Measurements from ENCODE around the gene YPEL1. TPM values are rescaled to one million over a fixed set of nuclear protein-coding genes. Genes with fewer than 3 reads are reported as not detected.

The YPEL1 gene
- total and polyA plus RNA-seq, 10 of the 15 experiments (the other 5 are each of a cell fraction or from before 2014, with no cell fraction given), result 0.13 to 5.0 (median 1.6) TPM

- Histone ChIP-seq H3K27ac (ENCODE audit: control insufficient read depth, insufficient read depth) (no peak overlapping the region), H2AFZ (ENCODE audit: control insufficient read depth, low read depth, low read length) (no peak overlapping the region), H3K9ac (ENCODE audit: control insufficient read depth, insufficient read depth, low read length) (no peak overlapping the region), H4K20me1 (ENCODE audit: control insufficient read depth, insufficient read depth) (no peaks in the 10 kb centered on the region), H3K4me2 (ENCODE audit: control insufficient read depth, insufficient read depth) (no peak overlapping the region), H3K27me3 (replicated peaks in 1 of 2; ENCODE audit: control insufficient read depth in 2 of 2, insufficient read depth in 2 of 2, low read length in 1 of 2) (no peaks in the 10 kb centered on the region), H3K4me1 (ENCODE audit: control insufficient read depth, insufficient read depth, low read length) (peaks cover 12% of the 10 kb centered on the region), H3K9me3 (replicated peaks; ENCODE audit: control insufficient read depth, insufficient read depth, low read length) (no peaks in the 10 kb centered on the region), H3K79me2 (ENCODE audit: control insufficient read depth, insufficient read depth, low read length) (peaks cover 2% of the 10 kb centered on the region), H3K36me3 (ENCODE audit: control insufficient read depth in 2 of 2, insufficient read depth in 2 of 2, low read length in 1 of 2) (peaks cover 15 to 19% of the 10 kb centered on the region in 2 experiments), H3K4me3 (no peak overlapping the region)
- SMC1A ChIA-PET (ENCODE audit: uncharacterized antibody, unreplicated experiment), result no interaction called here
- TF ChIP-seq WRNIP1 (IDR thresholded peaks at IDR 0.05; ENCODE audit: borderline replicate concordance, low read depth, low read length) (no peak), CHD1 (IDR thresholded peaks at IDR 0.05; ENCODE audit: low read depth, low read length) (no peak), FOXK2 (IDR thresholded peaks at IDR 0.05) (no peak), ASH2L (IDR thresholded peaks at IDR 0.05; ENCODE audit: borderline replicate concordance, low read depth) (no peak), ATF2 (IDR thresholded peaks at IDR 0.05; ENCODE audit: low read length) (no peak), NFXL1 (IDR thresholded peaks at IDR 0.05; ENCODE audit: borderline replicate concordance) (no peak), RELB (IDR thresholded peaks at IDR 0.05; ENCODE audit: low read depth) (no peak), SMAD5 (IDR thresholded peaks at IDR 0.05; ENCODE audit: low read depth) (no peak), NR2C2 (IDR thresholded peaks at IDR 0.05; ENCODE audit: borderline replicate concordance, control insufficient read depth, insufficient read length, low read depth) (no peak), CUX1 (IDR thresholded peaks at IDR 0.05; ENCODE audit: insufficient replicate concordance, low read depth, low read length) (no peak)
- ATAC-seq (no peak), DNase-seq (ENCODE audit: low read depth, low spot score) (no peak), FAIRE-seq (no peak)
- RAD21 ChIA-PET (ENCODE audit: unreplicated experiment), result no interaction called here
- in situ Hi-C loops (cut with MboI) (no loop called here), intact Hi-C loops (cut with micrococcal nuclease; ENCODE audit: unreplicated experiment) (no loop called here)
- CTCF ChIA-PET, result interaction anchor here (1.0 kb wide), 1 partner anchor 297 kb away, joined by 3 read pairs; no protein-coding TSS in a partner anchor
- no TSS peak for BruUV-seq (replicated peaks)
- WGBS (ENCODE audit: insufficient coverage, insufficient replicate concordance, low lambda C conversion rate, missing lambda C conversion rate), result 98% methylated on average over 12 of the region's 12 CpGs
- POLR2A ChIA-PET, result no interaction called here
These were observed 60.9 kb downstream of the YPEL1 start for GRCh38 chr22:21674638-21675245.

Measured in GM12878 (cell line).